OCI-LY1 (cell line): ENCODE measurements around the gene TEC.

Source experiments
- CTCF ChIP-seq: fragments of 200-600 bp; sonication (generic), shearing (Covaris generic); IDR thresholded peaks from 2 replicates; pipeline ENCODE4 v1.5.1; 2017; ENCODE audit warnings: mild to moderate bottlenecking, antibody characterized with exemption, low read length, moderate library complexity, mixed read lengths
- EZH2 ChIP-seq: fragments of 200-600 bp; sonication (generic), shearing (Covaris generic); IDR thresholded peaks from 2 replicates; pipeline ENCODE4 v1.8.0; 2017; ENCODE audit warnings: borderline replicate concordance, mixed run types, mild to moderate bottlenecking, antibody characterized with exemption, low read length, moderate library complexity, mixed read lengths

- TF ChIP-seq CTCF (no peak), EZH2 (no peak)
Measured at GRCh38 chr4:48175806-48176205, 93.8 kb downstream of the TEC start.
